ENCODE measurements around the gene OR52H1. TPM values are rescaled to one million over a fixed set of nuclear protein-coding genes. Genes with fewer than 3 reads are reported as not detected.
A peak's percentile ranks its signal among the peaks of the same experiment; 100 is the strongest.

OR52H1 gene
- 0.39 TPM in 1 of 3 replicates, not detected in the others for total RNA-seq
- long read RNA-seq = 0 reads

GRCh38 chr11:5548440-5548839 lies at the start of gene OR52H1:
TSS of gene OR52H1 (minus strand) at chr11:5548540. CDS start at chr11:5545505, 3,035 bp downstream.
- H3K4me1 Mint-ChIP-seq (ENCODE audit: low read depth) = peaks cover 8% of the 10 kb centered on the region
- H3K27ac Mint-ChIP-seq (ENCODE audit: unreplicated experiment) = no peak within 1 kb of the TSS
- no peak for TF ChIP-seq CTCF (IDR thresholded peaks at IDR 0.05)
- no peaks in the 10 kb centered on the region for H3K36me3 Mint-ChIP-seq (ENCODE audit: low read depth)
- DNase-seq (ENCODE audit: low spot score) = no peak
- H3K9me3 Mint-ChIP-seq (ENCODE audit: low read depth) = no peaks in the 10 kb centered on the region
- no peak within 1 kb of the TSS for H3K4me3 Mint-ChIP-seq (ENCODE audit: unreplicated experiment)
- H3K27me3 Mint-ChIP-seq (ENCODE audit: low read depth) = no peaks in the 10 kb centered on the region

- Mint-ChIP-seq H3K4me3 (ENCODE audit: unreplicated experiment) (peak overlapping the region; percentile 82), H3K36me3 (ENCODE audit: low read depth) (peaks cover 1% of the 10 kb centered on the region), H3K4me1 (ENCODE audit: low read depth) (peaks cover 43% of the 10 kb centered on the region), H3K27ac (ENCODE audit: unreplicated experiment) (no peak overlapping the region), H3K27me3 (ENCODE audit: low read depth) (no peaks in the 10 kb centered on the region), H3K9me3 (ENCODE audit: low read depth) (no peaks in the 10 kb centered on the region)
- no peak for DNase-seq (ENCODE audit: low spot score)
- no peak for TF ChIP-seq CTCF (IDR thresholded peaks at IDR 0.05)
Observed at GRCh38 chr11:5597953-5598352, 49.6 kb upstream of the OR52H1 start.

- DNase-seq (ENCODE audit: low spot score) = no peak
- peak within 1 kb of the TSS; percentile 85 for H3K27ac Mint-ChIP-seq (ENCODE audit: unreplicated experiment)
Observed at GRCh38 chr11:5596607-5597201, 48.4 kb upstream of the OR52H1 start, which contains the start of gene TRIM6. TSS of gene TRIM6 (plus strand) at chr11:5596637. CDS start at chr11:5596898, 261 bp downstream.

GRCh38 chr11:5593146-5593545 lies 44.8 kb upstream of the OR52H1 start:
- Mint-ChIP-seq H3K36me3 (ENCODE audit: low read depth) (no peaks in the 10 kb centered on the region), H3K4me1 (ENCODE audit: low read depth) (peaks cover 36% of the 10 kb centered on the region), H3K27ac (ENCODE audit: unreplicated experiment) (peak overlapping the region; percentile 62), H3K9me3 (ENCODE audit: low read depth) (no peaks in the 10 kb centered on the region), H3K27me3 (ENCODE audit: low read depth) (no peaks in the 10 kb centered on the region), H3K4me3 (ENCODE audit: unreplicated experiment) (no peak overlapping the region)
- TF ChIP-seq CTCF (IDR thresholded peaks at IDR 0.05) = no peak
- no peak for DNase-seq (ENCODE audit: low spot score)

More at GRCh38 chr11:5596607-5597201, 48.4 kb upstream of the OR52H1 start, which contains the start of gene TRIM6:
- Mint-ChIP-seq H3K4me1 (ENCODE audit: low read depth) (peaks cover 43% of the 10 kb centered on the region), H3K4me3 (ENCODE audit: unreplicated experiment) (peak within 1 kb of the TSS; percentile 82), H3K36me3 (ENCODE audit: low read depth) (peaks cover 1% of the 10 kb centered on the region), H3K9me3 (ENCODE audit: low read depth) (no peaks in the 10 kb centered on the region), H3K27me3 (ENCODE audit: low read depth) (no peaks in the 10 kb centered on the region)
- no peak for TF ChIP-seq CTCF (IDR thresholded peaks at IDR 0.05)

GRCh38 chr11:5592615-5593014 lies 44.3 kb upstream of the OR52H1 start:
- Mint-ChIP-seq H3K4me1 (ENCODE audit: low read depth) (peaks cover 31% of the 10 kb centered on the region), H3K4me3 (ENCODE audit: unreplicated experiment) (no peak overlapping the region), H3K9me3 (ENCODE audit: low read depth) (no peaks in the 10 kb centered on the region), H3K27ac (ENCODE audit: unreplicated experiment) (no peak overlapping the region), H3K36me3 (ENCODE audit: low read depth) (no peaks in the 10 kb centered on the region), H3K27me3 (ENCODE audit: low read depth) (no peaks in the 10 kb centered on the region)
- no peak for DNase-seq (ENCODE audit: low spot score)
- no peak for TF ChIP-seq CTCF (IDR thresholded peaks at IDR 0.05)

All from chondrocyte (in vitro differentiated cells).